Ecto neural progenitor cell (in vitro differentiated cells): Measurements from ENCODE around the gene CDC16.

Source experiments
- DNase-seq: peaks from one replicate; pipeline ENCODE4 v3.0.0-alpha.2; 2018; ENCODE audit warnings: low spot score

CDC16 gene

GRCh38 chr13:114299604-114300305 is 65.1 kb downstream of the CDC16 start:
- DNase-seq = no peak

- no peak for DNase-seq
Measured at GRCh38 chr13:114303700-114304327, 69.1 kb downstream of the CDC16 start.

- DNase-seq = no peak
Measured at GRCh38 chr13:114304346-114305034, 69.8 kb downstream of the CDC16 start.

- DNase-seq = no peak
Measured at GRCh38 chr13:114309086-114309485, 74.4 kb downstream of the CDC16 start.

- no peak for DNase-seq
Measured at GRCh38 chr13:114309806-114310410, 75.2 kb downstream of the CDC16 start.

GRCh38 chr13:114310956-114311355 is 76.3 kb downstream of the CDC16 start:
- DNase-seq = no peak

GRCh38 chr13:114311387-114311786 is 76.7 kb downstream of the CDC16 start:
- DNase-seq = no peak

GRCh38 chr13:114311908-114312307 is 77.2 kb downstream of the CDC16 start:
- DNase-seq = no peak

GRCh38 chr13:114313061-114313860 is 78.6 kb downstream of the CDC16 start:
- DNase-seq = no peak

- peak; percentile 95 for DNase-seq
Measured at GRCh38 chr13:114314074-114314912, 79.6 kb downstream of the CDC16 start, which contains the start of gene CHAMP1. TSS of gene CHAMP1 (plus strand) at chr13:114314503. CDS start at chr13:114323843, 9,340 bp downstream.

GRCh38 chr13:114315074-114315785 is 80.5 kb downstream of the CDC16 start:
- DNase-seq = no peak

GRCh38 chr13:114318624-114319023 is 83.9 kb downstream of the CDC16 start:
- no peak for DNase-seq

- DNase-seq = no peak
Measured at GRCh38 chr13:114319441-114319913, 84.8 kb downstream of the CDC16 start.

GRCh38 chr13:114320065-114320464 is 85.4 kb downstream of the CDC16 start:
- DNase-seq = no peak

- DNase-seq = no peak
Measured at GRCh38 chr13:114321256-114321655, 86.6 kb downstream of the CDC16 start.
